B cell (primary cell): ENCODE measurements around the gene NCOA7. TPM values are rescaled to one million over a fixed set of nuclear protein-coding genes. Genes with fewer than 3 reads are reported as not detected.

Experiments used
- ATAC-seq: fragments of 200-7000 bp; cut with Tn5 transposase; one replicate; pipeline ENCODE4 v1.10.0; 2021; ENCODE audit warnings: low read depth, mild to moderate bottlenecking, moderate number of reproducible peaks, moderate library complexity
- CTCF ChIA-PET: fragments of 350-600 bp; sonication (Branson Sonifier 250); formaldehyde crosslinking; loops from one replicate; lab custom pipeline; 2021; ENCODE audit warnings: antibody characterized with exemption, inconsistent platforms; lab: Charles Lee
- POLR2A ChIA-PET: fragments of 350-600 bp; sonication (Branson Sonifier 250); formaldehyde crosslinking; loops from one replicate; lab custom pipeline; 2021; ENCODE audit warnings: antibody characterized with exemption; lab: Charles Lee
- DNase-seq: peaks from one replicate; pipeline ENCODE4 v3.0.0; 2013
- H2AFZ ChIP-seq: 2 replicates; pipeline ENCODE4 v1.6.1; 2012; ENCODE audit warnings: mild to moderate bottlenecking, low read depth, low read length; ENCODE audit not compliant: insufficient read depth, poor library complexity, severe bottlenecking
- H3K27ac ChIP-seq, 2 donors: 1 replicate in 1 of 2; 2 replicates in 1 of 2; pipeline ENCODE4 v1.5.1; 2012 to 2013; ENCODE audit warnings: low read length in 2 of 2, mild to moderate bottlenecking in 2 of 2, moderate library complexity in 1 of 2
- H3K27me3 ChIP-seq, 4 experiments: fragments of 200-600 bp in 1 of 4; sonication (generic) in 1 of 4; replicated peaks in 1 of 4; 1 replicate in 2 of 4; 2 replicates in 2 of 4; pipeline versions ENCODE4 v1.6.1 to v1.7.0; 2013 to 2016; ENCODE audit warnings: low read length in 3 of 4, mild to moderate bottlenecking in 2 of 4, mixed read lengths in 1 of 4, moderate library complexity in 1 of 4; ENCODE audit not compliant: insufficient read depth in 4 of 4, control insufficient read depth in 3 of 4; ENCODE audit errors: control extremely low read depth in 1 of 4
- H3K36me3 ChIP-seq, 2 experiments: replicated peaks in 1 of 2; 1 replicate in 1 of 2; 2 replicates in 1 of 2; pipeline versions ENCODE4 v1.6.1 to v1.7.1; 2013; ENCODE audit warnings: low read length in 1 of 2; ENCODE audit not compliant: insufficient read depth in 2 of 2, control insufficient read depth in 1 of 2; ENCODE audit errors: control extremely low read depth in 1 of 2, extremely low read depth in 1 of 2
- H3K4me1 ChIP-seq, 2 donors: fragments of 200-600 bp in 1 of 2; sonication (generic) in 1 of 2; 1 replicate in 1 of 2; 2 replicates in 1 of 2; pipeline versions ENCODE4 v1.5.1 to v1.6.1; 2013 to 2017; ENCODE audit warnings: low read length in 2 of 2; ENCODE audit not compliant: control insufficient read depth in 2 of 2, insufficient read depth in 2 of 2
- H3K4me2 ChIP-seq: replicated peaks from 2 replicates; pipeline ENCODE3; 2012; ENCODE audit warnings: mild to moderate bottlenecking, low read depth, low read length; ENCODE audit not compliant: poor library complexity, severe bottlenecking
- H3K4me3 ChIP-seq, 5 experiments: fragments of 200-600 bp in 1 of 5; sonication (generic) in 1 of 5; 1 replicate in 3 of 5; 2 replicates in 2 of 5; pipeline versions ENCODE4 v1.5.1 to v1.7.0; 2011 to 2016; ENCODE audit warnings: low read length in 4 of 5, mild to moderate bottlenecking in 4 of 5, low read depth in 2 of 5, control low read depth in 1 of 5, moderate library complexity in 1 of 5; ENCODE audit not compliant: insufficient read depth in 1 of 5; ENCODE audit errors: control extremely low read depth in 1 of 5, extremely low read depth in 1 of 5
- H3K79me2 ChIP-seq: fragments of 200-600 bp; sonication (generic); one replicate; pipeline ENCODE4 v1.6.0; 2016; ENCODE audit warnings: low read length; ENCODE audit not compliant: control insufficient read depth, insufficient read depth
- H3K9ac ChIP-seq: fragments of 200-600 bp; sonication (generic); 2 replicates; pipeline ENCODE4 v1.6.1; 2017; ENCODE audit warnings: mild to moderate bottlenecking, low read length, moderate library complexity
- H3K9me3 ChIP-seq, 3 donors: one replicate each; pipeline versions ENCODE4 v1.6.1 to v1.7.1; 2013; ENCODE audit warnings: low read length in 2 of 3; ENCODE audit not compliant: control insufficient read depth in 2 of 3, insufficient read depth in 1 of 3; ENCODE audit errors: control extremely low read depth in 1 of 3
- H4K20me1 ChIP-seq: 2 replicates; pipeline ENCODE4 v1.6.0; 2012; ENCODE audit warnings: mild to moderate bottlenecking, low read length; ENCODE audit not compliant: insufficient read depth, control insufficient read depth, poor library complexity, severe bottlenecking
- H3K27ac Mint-ChIP-seq: one replicate; pipeline ENCODE4 v1.8.0; 2021; ENCODE audit warnings: mixed read lengths
- H3K27me3 Mint-ChIP-seq: one replicate; pipeline ENCODE4 v1.8.0; 2021; ENCODE audit warnings: mixed read lengths
- H3K4me1 Mint-ChIP-seq: one replicate; pipeline ENCODE4 v1.8.0; 2021; ENCODE audit warnings: mixed read lengths
- H3K4me3 Mint-ChIP-seq: one replicate; pipeline ENCODE4 v1.8.0; 2021; ENCODE audit warnings: mixed read lengths
- H3K9me3 Mint-ChIP-seq: one replicate; pipeline ENCODE4 v1.8.0; 2022; ENCODE audit warnings: mixed read lengths; ENCODE audit not compliant: insufficient read depth
- EZH2 ChIP-seq: IDR thresholded peaks from 2 replicates; pipeline ENCODE4 v1.6.1; 2012; ENCODE audit warnings: borderline replicate concordance, low read depth, mild to moderate bottlenecking, moderate library complexity, low read length; ENCODE audit not compliant: insufficient read depth, poor library complexity, severe bottlenecking
- WGBS: methylation state at CpG from one replicate; pipeline ENCODE4 v1.1.5; 2013; ENCODE audit warnings: missing lambda C conversion rate; ENCODE audit not compliant: insufficient coverage; 5-methylcytosine and 5-hydroxymethylcytosine counted together
- intact Hi-C: fragments of 100-400 bp; cut with micrococcal nuclease; formaldehyde crosslinking; loops from one replicate; pipeline ENCODE4 v1.10.0; 2022
- polyA plus RNA-seq: library from polyadenylated mRNA; depleted of rRNA; stranded (reverse); fragments of >200 nt; gene quantifications from 2 replicates; pipeline ENCODE4 v1.2.3, GENCODE V29; 2012
- total RNA-seq, 2 donors: library from RNA; stranded (reverse); fragments of 120-200 nt in 1 of 2; gene quantifications; 1 replicate in 1 of 2; 2 replicates in 1 of 2; pipeline versions ENCODE4 v1.2.3 to v1.2.4, GENCODE V29; 2013 to 2022
- TF ChIP-seq, protein P1 (sequence below): fragments of 200-600 bp; IDR thresholded peaks from one replicate; pipeline ENCODE4 v1.8.0; 2022; ENCODE audit warnings: antibody characterized with exemption, mild to moderate bottlenecking

NCOA7 gene
- total and polyA plus RNA-seq, 2 donors (not counting 1 experiment from before 2014, with no cell fraction given): 10.9 to 27.4 TPM

GRCh38 chr6:125853168-125853567 is 62.4 kb downstream of the NCOA7 start:
- TF ChIP-seq, protein P1, sequence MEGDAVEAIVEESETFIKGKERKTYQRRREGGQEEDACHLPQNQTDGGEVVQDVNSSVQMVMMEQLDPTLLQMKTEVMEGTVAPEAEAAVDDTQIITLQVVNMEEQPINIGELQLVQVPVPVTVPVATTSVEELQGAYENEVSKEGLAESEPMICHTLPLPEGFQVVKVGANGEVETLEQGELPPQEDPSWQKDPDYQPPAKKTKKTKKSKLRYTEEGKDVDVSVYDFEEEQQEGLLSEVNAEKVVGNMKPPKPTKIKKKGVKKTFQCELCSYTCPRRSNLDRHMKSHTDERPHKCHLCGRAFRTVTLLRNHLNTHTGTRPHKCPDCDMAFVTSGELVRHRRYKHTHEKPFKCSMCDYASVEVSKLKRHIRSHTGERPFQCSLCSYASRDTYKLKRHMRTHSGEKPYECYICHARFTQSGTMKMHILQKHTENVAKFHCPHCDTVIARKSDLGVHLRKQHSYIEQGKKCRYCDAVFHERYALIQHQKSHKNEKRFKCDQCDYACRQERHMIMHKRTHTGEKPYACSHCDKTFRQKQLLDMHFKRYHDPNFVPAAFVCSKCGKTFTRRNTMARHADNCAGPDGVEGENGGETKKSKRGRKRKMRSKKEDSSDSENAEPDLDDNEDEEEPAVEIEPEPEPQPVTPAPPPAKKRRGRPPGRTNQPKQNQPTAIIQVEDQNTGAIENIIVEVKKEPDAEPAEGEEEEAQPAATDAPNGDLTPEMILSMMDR: no peak
- TF ChIP-seq EZH2: no peak
- ChIA-PET POLR2A (no interaction called here), CTCF (no interaction called here)
- 100% methylated on average over 1 of the region's 1 CpG for whole genome bisulfite sequencing
- peaks cover 6% of the 10 kb centered on the region for H3K79me2 ChIP-seq
- H3K27me3 ChIP-seq: no peaks in the 10 kb centered on the region
- no peaks in the 10 kb centered on the region for H3K9me3 Mint-ChIP-seq
- H3K4me1 Mint-ChIP-seq: peaks cover 12% of the 10 kb centered on the region
- no peak overlapping the region for H3K4me3 ChIP-seq
- no peak for ATAC-seq
- H3K4me3 Mint-ChIP-seq: no peak overlapping the region
- no peak overlapping the region for H3K27ac Mint-ChIP-seq
- no peaks in the 10 kb centered on the region for H4K20me1 ChIP-seq
- peaks cover 0 to 3% (median 0%) of the 10 kb centered on the region in 3 donors for H3K9me3 ChIP-seq
- DNase-seq: no peak
- H3K27ac ChIP-seq: no peak overlapping the region
- no peaks in the 10 kb centered on the region for H3K36me3 ChIP-seq
- intact Hi-C loops: loop anchor here (10.0 kb wide), 1 partner anchor 58 kb away; the partner anchor contains the start of gene NCOA7
- H3K4me1 ChIP-seq: no peaks in the 10 kb centered on the region
- no peak overlapping the region for H3K4me2 ChIP-seq
- no peaks in the 10 kb centered on the region for H3K27me3 Mint-ChIP-seq
- no peak overlapping the region for H2AFZ ChIP-seq
- no peak overlapping the region for H3K9ac ChIP-seq

- Histone ChIP-seq H3K36me3 (no peaks in the 10 kb centered on the region), H3K27ac (no peak overlapping the region), H2AFZ (no peak overlapping the region), H3K4me1 (no peaks in the 10 kb centered on the region), H3K79me2 (peaks cover 6% of the 10 kb centered on the region), H3K27me3 (no peaks in the 10 kb centered on the region), H3K9me3 (peaks cover 0 to 3% (median 0%) of the 10 kb centered on the region in 3 donors), H3K4me2 (no peak overlapping the region), H3K9ac (no peak overlapping the region), H4K20me1 (no peaks in the 10 kb centered on the region), H3K4me3 (no peak overlapping the region)
- no peak overlapping the region for H3K27ac Mint-ChIP-seq
- POLR2A ChIA-PET: no interaction called here
- peaks cover 12% of the 10 kb centered on the region for H3K4me1 Mint-ChIP-seq
- intact Hi-C loops: loop anchor here (10.0 kb wide), 1 partner anchor 59 kb away; the partner anchor contains the start of gene NCOA7
- CTCF ChIA-PET: no interaction called here
- no peaks in the 10 kb centered on the region for H3K9me3 Mint-ChIP-seq
- H3K27me3 Mint-ChIP-seq: no peaks in the 10 kb centered on the region
- ATAC-seq (no peak), DNase-seq (no peak)
- H3K4me3 Mint-ChIP-seq: no peak overlapping the region
- TF ChIP-seq EZH2: no peak
- TF ChIP-seq, protein P1: no peak
- no CpG with 5 or more reads among the region's 1 CpG for WGBS
These were observed 63.0 kb downstream of the NCOA7 start for GRCh38 chr6:125853756-125854155.
